GM18870 (cell line): ENCODE results near the gene TMC3.

Source experiments
- ATAC-seq: cut with Tn5 transposase; IDR thresholded peaks from one replicate; pipeline ENCODE4 v1.9.1; 2021; ENCODE audit warnings: moderate library complexity; ENCODE audit not compliant: unreplicated experiment

TMC3 gene

GRCh38 chr15:81282911-81283310, 91.1 kb downstream of the TMC3 start:
- ATAC-seq = no peak

- ATAC-seq = no peak
Measured at GRCh38 chr15:81282606-81282895, 91.5 kb downstream of the TMC3 start.

GRCh38 chr15:81281766-81282605, 92.0 kb downstream of the TMC3 start:
- no peak for ATAC-seq

GRCh38 chr15:81281456-81281735, 92.6 kb downstream of the TMC3 start:
- ATAC-seq = no peak
